GM18861 (cell line): Measurements from ENCODE around the gene PHPT1.
"Not testable (repeated sequence)": the region's sequence is repeated elsewhere in the genome, so short reads cannot be mapped to it uniquely, and the experiment has no call there.

Source experiments
- ATAC-seq: cut with Tn5 transposase; IDR thresholded peaks from one replicate; pipeline ENCODE4 v1.9.1; 2021; ENCODE audit not compliant: unreplicated experiment

The PHPT1 gene

GRCh38 chr9:136837146-136837855, 11.9 kb upstream of the PHPT1 start:
- no peak for ATAC-seq

- not testable (repeated sequence) for ATAC-seq
Observed at GRCh38 chr9:136837856-136838277, 11.3 kb upstream of the PHPT1 start.

DNA sequence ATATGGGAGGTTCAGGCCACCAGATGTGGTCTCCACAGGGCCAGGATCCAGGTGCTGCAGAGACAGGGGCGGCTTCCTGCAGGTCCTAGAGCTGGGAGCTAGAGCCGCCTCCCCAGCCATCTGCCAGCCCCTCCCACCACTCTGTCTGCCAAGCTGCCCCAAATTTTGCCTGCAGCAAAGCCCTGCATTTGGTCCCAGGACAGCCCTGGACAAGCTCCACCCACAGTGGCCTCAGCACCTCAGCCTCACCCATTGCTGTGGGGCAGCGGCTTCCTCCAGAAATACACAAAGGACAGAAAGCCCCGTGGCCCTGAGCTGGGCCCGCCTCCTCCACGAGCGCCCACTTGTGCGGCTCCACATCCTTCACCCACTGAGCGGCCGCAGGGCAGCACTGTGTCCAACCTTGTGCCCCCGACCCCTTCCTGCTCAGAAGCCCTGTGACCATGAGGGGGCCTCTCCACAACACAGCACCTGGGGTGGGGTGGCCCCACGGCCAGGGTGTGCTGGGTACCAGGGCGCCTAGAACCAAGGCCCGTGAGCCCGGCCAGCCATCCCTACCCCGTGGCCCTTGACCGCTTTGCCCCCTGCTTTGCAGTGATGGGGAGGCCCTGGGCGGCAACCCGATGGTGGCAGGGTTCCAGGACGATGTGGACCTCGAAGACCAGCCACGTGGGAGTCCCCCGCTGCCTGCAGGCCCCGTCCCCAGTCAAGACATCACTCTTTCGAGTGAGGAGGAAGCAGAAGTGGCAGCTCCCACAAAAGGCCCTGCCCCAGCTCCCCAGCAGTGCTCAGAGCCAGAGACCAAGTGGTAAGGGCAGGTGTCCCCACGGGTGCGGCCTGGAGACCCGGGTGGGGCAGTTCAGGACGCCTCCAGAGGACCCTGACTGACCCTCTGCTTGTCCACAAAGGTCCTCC, 10.6 kb upstream of the PHPT1 start:
- no peak for ATAC-seq

DNA sequence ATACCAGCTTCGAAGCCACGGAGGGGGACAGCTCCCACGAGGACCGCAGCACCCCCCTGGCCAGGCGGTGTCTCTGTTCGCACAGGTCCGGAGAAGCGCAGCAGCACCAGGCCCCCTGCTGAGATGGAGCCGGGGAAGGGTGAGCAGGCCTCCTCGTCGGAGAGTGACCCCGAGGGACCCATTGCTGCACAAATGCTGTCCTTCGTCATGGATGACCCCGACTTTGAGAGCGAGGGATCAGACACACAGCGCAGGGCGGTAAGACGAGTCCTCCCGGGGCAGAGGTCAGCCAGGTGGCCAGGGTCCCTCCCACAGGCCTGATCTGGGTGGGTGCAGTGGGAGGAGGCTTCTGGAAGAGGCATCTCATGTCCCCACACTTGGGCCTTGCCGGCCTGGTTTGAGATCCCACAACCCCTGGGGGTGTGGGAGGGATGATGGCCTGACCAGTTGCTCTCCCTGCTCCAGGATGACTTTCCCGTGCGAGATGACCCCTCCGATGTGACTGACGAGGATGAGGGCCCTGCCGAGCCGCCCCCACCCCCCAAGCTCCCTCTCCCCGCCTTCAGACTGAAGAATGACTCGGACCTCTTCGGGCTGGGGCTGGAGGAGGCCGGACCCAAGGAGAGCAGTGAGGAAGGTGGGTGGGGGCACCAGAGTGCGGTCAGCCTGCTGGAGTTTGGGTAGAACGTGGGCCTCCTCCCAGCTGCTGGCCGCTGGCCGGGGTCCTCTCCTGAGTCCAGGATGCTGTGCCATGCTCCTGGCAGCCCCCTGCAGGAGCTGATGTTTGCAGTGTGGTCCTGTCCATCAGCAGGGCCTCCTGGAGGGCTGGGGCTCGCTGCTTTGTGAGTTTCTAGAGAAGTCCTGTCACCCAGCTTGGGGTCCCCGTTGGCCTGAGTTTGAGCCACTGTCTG, 9.7 kb upstream of the PHPT1 start:
- ATAC-seq: no peak

GRCh38 chr9:136840140-136840876, 8.9 kb upstream of the PHPT1 start:
- ATAC-seq: no peak

- ATAC-seq: no peak
Observed at GRCh38 chr9:136840877-136841645, 8.1 kb upstream of the PHPT1 start.

DNA sequence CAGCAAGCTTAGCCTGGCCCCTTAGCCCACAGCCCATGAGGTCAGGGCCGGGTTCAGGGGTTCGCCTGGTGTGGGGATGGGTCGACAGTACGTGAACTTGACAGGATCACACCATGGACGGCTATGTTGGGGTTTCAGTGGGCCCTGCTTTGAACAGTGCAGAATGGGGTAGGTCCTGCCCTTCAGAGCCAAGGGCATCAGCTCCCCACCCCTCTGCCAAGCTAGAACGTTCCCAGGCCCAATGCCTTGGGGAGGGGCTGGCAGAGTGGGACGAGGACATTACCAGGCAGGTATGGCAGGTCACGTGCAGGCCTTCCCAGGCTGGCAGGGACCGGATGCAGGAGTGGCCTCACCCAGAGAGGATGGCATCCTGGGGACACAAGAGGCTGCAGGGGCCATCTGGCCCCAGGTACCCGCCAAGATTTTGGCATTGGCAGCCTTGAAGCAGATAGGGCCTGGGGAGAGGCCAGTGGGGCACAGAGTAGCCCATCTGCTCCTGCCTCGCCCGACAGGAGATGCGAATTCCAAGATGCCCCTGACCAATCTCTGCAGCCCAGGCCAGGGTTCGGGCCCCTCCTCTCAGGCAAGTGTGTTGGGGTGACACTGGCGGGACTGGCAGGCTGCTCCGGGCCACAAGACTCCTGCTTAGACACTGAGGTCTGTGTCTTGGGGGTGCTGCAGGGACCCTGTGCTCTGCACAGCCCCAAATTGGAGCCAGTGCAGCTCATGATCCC, 7.4 kb upstream of the PHPT1 start:
- not testable (repeated sequence) for ATAC-seq

DNA sequence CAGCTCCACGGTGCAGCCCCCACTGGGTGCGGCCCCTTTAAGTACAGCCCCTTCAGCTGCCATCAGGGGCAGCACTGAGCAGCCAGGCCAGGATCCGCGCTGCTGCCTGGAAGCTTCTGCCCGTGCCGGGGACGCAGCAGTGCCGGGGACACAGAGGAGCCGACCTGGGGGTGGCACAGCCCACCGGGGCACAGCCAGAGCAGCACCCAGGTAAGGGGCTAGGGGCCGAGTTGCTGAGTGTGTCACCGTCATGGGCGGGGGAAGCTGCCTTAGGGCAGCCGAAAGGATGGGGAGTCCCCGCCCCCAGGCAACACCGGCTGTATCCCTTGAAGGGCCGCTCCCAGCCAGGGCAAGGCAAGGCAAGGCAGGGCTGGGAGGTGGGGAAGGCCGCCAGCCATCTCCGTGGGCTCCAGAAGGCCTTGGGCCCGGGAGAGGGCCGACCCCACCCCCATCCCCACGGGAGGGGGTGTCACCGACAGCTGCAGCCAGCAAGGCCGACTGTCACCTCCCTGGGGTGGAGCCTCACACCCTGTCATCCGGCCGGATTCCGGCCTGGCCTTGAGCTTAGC, 6.7 kb upstream of the PHPT1 start, which contains the start of gene AJM1:
Gene AJM1 (plus strand): TSS at position 99 of the 569 bp plus-strand sequence. CDS start 1,937 bp downstream, outside the sequence.
- ATAC-seq: not testable (repeated sequence)

GRCh38 chr9:136843159-136843800, 5.9 kb upstream of the PHPT1 start:
- not testable (repeated sequence) for ATAC-seq

DNA sequence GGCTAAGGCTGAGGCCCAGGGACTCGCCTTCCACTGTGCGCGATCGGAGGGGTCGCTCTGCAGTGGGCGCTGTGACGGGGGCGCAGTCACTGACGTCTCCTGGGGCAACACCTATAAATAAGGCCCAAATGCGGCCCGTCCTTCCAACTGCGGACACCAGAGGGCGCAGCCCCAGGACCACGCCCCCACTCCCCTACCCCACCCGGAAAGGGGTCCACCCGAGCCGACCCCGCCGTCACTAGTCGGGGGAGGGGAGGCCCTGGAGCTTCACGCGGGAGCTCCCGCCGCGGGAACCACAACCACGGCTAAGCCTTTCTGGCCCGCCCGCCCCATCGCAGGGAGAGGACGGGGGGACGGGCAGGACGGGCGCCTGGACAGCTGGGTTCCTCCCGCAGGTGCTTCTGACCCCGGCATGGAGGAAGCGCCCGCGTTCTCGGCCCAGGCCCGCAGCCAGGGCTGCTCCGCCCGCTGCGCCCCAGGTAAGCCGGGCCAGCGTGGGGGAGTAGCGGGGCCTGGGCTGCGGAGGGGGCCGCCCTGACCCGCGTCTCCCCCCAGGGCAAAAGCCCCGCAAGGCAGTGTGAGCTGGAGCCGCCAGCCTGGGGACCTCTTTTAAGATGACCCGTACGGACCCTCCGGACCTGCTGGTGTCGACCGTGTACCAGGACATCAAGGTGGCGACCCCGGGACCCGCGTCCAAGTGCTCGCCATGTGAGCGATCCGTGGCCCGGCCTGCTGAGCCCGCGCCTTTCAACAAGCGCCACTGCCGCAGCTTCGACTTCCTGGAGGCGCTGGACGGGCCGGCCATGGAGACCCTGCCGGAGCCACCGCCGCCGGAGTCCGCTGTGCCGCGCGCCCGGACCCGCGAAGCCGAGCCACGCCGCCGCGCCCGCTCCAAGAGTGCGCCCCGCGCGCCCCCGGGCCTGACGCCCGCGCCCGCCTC, 5.1 kb upstream of the PHPT1 start:
- not testable (repeated sequence) for ATAC-seq

DNA sequence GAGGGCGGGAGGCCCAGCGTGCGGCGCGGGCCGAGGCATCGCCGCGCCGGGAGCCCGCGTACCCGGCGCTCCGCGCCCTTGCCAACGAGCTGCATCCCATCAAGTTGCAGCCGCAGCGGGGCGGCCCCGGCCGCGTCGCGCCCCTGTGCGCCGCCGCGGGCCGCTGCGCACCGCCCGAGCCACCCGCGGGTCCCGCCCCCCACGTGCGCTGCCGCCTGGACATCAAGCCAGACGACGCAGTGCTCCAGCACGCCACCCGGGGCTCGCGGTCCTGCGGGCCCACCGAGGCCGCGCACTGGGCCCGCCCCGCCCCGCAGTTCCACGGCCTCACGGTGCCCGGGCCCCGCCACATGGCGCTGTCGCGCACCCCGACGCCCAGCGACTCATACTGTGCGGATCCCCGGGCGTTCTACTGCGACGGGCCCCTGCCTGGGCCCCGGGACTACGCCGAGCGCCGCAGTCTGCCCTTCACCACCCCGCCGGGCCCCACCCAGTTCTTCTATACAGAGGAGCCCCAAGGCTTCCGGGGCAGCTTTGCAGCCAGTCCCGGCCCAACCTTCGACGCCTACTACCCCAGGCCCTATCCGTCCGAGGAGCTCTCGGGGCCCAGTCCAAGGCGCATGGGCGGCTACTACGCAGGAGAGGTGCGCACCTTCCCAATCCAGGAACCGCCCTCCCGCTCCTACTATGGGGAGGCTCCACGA, 4.3 kb upstream of the PHPT1 start:
- ATAC-seq: no peak

DNA sequence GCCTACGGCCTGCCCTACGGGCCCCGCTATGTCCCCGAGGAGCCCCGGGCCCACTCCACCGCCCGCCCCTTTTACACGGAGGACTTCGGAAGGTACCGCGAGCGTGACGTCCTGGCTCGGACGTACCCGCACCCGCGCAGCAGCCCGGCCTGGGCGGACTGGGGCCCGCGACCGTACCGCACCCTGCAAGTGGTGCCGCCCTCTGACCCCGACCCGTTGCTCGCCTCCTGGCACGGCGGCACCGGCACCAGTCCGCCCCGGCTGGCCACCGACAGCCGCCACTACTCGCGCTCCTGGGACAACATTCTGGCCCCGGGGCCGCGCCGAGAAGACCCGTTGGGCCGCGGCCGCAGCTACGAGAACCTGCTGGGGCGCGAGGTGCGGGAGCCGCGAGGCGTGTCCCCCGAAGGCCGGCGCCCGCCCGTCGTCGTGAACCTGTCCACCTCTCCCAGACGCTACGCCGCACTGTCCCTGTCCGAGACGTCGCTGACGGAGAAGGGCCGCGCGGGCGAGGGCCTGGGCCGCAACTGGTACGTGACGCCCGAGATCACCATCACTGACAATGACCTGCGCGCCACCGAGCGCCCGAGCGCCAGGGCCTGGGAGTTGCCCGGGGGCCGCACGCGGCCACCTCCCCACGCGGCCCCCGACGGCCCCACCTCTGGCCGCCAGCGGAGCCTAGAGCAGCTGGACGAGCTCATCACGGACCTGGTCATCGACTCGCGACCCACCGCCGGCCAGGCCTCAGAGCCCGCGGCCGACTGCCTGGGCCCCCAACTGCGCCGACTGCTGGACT, 3.5 kb upstream of the PHPT1 start:
- ATAC-seq: no peak

GRCh38 chr9:136846376-136847087, 2.7 kb upstream of the PHPT1 start:
- no peak for ATAC-seq

DNA sequence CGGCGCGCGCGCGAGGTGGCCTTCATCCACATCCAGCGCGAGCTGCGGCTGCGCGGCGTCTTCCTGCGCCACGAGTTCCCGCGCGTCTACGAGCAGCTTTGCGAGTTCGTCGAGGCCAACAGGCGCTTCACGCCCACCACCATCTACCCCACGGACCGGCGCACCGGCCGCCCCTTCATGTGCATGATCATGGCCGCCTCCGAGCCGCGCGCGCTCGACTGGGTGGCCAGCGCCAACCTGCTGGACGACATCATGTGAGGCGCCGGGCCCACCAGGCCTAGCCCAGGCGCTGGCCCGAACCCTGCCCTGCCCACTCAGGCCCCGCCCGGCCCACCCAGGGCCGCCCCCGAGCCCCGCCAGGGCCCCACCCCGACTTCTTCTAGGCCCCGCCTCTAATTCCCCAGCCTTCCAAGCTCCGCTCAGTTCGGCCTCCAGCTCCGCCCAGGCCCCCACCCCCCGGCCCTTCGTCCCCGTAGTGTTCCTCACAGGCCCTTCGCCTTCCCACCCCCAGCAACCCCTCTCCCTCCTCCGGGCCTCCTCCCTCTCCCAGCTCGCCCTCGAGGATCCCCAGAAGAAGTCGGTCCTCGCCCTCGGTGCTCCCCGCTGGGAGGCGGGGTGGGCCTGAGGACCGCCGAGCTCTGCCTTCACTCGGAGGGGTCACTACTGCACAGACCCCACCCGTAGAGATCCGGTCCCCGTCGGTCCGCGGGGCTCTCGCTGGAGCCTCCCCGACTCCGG, 2.0 kb upstream of the PHPT1 start:
- no peak for ATAC-seq
